AG08395 (cell line): ENCODE measurements around the gene SMPD2.
"Not testable (repeated sequence)": the region's sequence is repeated elsewhere in the genome, so short reads cannot be mapped to it uniquely, and the experiment has no call there.

Experiments used
- DNase-seq: peaks from one replicate; pipeline ENCODE4 v3.0.0; 2012; ENCODE audit warnings: mixed read lengths, low spot score

The SMPD2 gene

GRCh38 chr6:109460161-109460829 is 19.8 kb downstream of the SMPD2 start:
- no peak for DNase-seq

- DNase-seq = not testable (repeated sequence)
Observed at GRCh38 chr6:109461205-109461604, 20.7 kb downstream of the SMPD2 start.

GRCh38 chr6:109461733-109462526 is 21.4 kb downstream of the SMPD2 start:
- no peak for DNase-seq

GRCh38 chr6:109465772-109466171 is 25.2 kb downstream of the SMPD2 start:
- DNase-seq = no peak

GRCh38 chr6:109466212-109466923 is 25.8 kb downstream of the SMPD2 start:
- DNase-seq = no peak

- DNase-seq = no peak
Observed at GRCh38 chr6:109467696-109468095, 27.2 kb downstream of the SMPD2 start.

GRCh38 chr6:109469591-109470189 is 29.2 kb downstream of the SMPD2 start:
- DNase-seq = no peak

GRCh38 chr6:109471105-109471810 is 30.7 kb downstream of the SMPD2 start:
- no peak for DNase-seq

- no peak for DNase-seq
Observed at GRCh38 chr6:109472132-109472995, 31.8 kb downstream of the SMPD2 start.

- no peak for DNase-seq
Observed at GRCh38 chr6:109473120-109473519, 32.6 kb downstream of the SMPD2 start.

GRCh38 chr6:109474995-109475394 is 34.5 kb downstream of the SMPD2 start:
- DNase-seq = no peak

- no peak for DNase-seq
Observed at GRCh38 chr6:109475625-109476024, 35.1 kb downstream of the SMPD2 start.

GRCh38 chr6:109477184-109477583 is 36.7 kb downstream of the SMPD2 start:
- DNase-seq = no peak

- no peak for DNase-seq
Observed at GRCh38 chr6:109477725-109478124, 37.2 kb downstream of the SMPD2 start.

GRCh38 chr6:109478222-109478805 is 37.8 kb downstream of the SMPD2 start:
- DNase-seq = no peak

- no peak for DNase-seq
Observed at GRCh38 chr6:109478841-109479624, 38.5 kb downstream of the SMPD2 start.

GRCh38 chr6:109480993-109481480 is 40.5 kb downstream of the SMPD2 start:
- DNase-seq = no peak

- peak; percentile 93 for DNase-seq
Observed at GRCh38 chr6:109482905-109483734, 42.6 kb downstream of the SMPD2 start, which contains the start of gene ZBTB24. Gene ZBTB24, minus strand, starts transcription at chr6:109483219. Its CDS starts 1,193 bp downstream, at chr6:109482026.

- DNase-seq = no peak
Observed at GRCh38 chr6:109483735-109484057, 43.2 kb downstream of the SMPD2 start.
